Stimulated activated CD4-positive, alpha-beta T cell treated with anti-CD3 and anti-CD28 coated beads, Interleukin-15, amount 100 ng/mL, for 1 hour (primary cell): ENCODE measurements around the gene CYP4F22.
"Not testable (repeated sequence)": the region's sequence is repeated elsewhere in the genome, so short reads cannot be mapped to it uniquely, and the experiment has no call there.

Source experiments
- DNase-seq, 2 donors: peaks; one replicate each; pipeline ENCODE4 v3.0.0-alpha.2; 2020; ENCODE audit warnings: low read depth in 1 of 2, low spot score in 1 of 2

Gene CYP4F22

DNA sequence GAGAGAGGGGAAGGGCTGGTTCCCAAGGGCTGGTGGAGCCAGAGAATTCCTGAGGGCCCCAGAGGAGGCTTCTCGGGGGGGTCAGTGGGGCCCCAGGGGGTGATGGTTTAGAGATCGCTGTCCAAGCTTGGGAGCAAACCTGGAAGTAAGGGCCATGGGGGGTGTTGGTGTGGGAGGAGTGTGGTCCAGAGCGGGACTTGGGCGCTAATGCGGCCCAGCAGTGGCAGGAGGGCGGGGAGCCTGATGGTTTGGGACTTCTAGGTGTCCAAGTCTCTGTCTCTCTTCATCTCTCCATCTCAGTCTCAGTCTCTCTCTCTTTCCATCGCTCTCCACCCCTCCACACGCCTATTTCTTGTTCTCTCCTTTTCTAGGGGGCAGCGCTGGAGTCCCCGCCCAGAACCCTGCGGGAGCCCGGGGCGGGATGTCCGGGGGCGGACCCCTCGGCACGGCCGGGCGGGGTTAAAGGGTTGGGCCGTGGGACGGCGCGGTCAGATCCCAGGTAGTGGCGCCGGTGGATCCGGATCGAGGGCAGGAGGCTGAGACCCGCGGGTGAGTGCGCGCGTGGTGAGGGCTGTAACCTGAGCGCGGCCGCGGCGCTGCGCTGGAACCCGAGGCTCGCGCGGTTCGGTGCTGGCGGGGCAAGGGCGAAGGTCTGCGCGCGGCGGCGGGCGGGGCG, at the start of gene CYP4F22:
Gene CYP4F22 (plus strand): TSS at position 491 of the 676 bp plus-strand sequence. CDS start 16,812 bp downstream, outside the sequence.
- no peak for DNase-seq

DNA sequence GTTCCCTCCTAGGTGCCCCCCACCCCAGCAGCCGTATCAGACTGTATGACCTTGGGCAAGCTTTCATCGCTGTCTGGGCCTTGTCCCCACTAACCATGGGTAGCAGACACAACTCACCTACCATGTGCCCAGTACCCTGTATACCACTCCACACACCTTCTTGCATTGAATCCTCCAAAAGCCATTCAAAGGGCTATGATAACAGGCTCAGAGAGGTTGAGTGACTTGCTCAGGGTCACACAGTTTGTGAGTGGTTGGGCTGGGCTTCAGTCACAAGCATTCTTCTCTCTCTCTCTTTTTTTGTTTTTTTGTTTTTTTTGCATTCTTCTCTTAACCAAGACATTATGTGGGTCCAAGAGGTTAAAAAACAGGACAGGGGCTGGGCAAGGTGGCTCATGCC, 46.6 kb upstream of the CYP4F22 start:
- DNase-seq = no peak

DNA sequence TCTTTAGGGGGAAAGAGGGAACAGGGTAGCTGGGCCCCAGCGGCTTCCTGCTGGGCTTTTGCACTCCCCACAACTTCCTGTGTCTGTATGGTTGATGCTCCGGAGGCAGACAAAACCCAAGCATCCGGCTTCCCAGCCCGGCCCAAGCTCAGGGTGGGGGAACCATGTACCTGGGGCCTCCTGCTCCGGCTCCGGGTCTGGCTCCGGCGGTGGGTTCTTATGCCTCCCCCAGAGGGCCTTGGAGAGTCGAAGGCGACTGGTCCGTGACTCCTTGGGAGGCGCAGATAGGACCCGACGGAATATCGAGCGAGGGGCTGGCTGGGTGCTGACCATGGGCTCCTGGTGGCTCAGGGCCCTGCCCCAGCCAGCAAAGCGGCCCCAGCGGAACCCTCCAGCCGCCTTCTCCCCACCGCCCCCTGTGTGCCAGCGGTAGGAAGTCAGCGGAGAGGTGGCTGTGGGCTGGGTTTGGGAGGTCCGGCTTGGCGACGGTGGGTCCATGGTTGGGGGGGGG, 44.4 kb upstream of the CYP4F22 start:
- DNase-seq = peak; percentile 52 to 65

DNA sequence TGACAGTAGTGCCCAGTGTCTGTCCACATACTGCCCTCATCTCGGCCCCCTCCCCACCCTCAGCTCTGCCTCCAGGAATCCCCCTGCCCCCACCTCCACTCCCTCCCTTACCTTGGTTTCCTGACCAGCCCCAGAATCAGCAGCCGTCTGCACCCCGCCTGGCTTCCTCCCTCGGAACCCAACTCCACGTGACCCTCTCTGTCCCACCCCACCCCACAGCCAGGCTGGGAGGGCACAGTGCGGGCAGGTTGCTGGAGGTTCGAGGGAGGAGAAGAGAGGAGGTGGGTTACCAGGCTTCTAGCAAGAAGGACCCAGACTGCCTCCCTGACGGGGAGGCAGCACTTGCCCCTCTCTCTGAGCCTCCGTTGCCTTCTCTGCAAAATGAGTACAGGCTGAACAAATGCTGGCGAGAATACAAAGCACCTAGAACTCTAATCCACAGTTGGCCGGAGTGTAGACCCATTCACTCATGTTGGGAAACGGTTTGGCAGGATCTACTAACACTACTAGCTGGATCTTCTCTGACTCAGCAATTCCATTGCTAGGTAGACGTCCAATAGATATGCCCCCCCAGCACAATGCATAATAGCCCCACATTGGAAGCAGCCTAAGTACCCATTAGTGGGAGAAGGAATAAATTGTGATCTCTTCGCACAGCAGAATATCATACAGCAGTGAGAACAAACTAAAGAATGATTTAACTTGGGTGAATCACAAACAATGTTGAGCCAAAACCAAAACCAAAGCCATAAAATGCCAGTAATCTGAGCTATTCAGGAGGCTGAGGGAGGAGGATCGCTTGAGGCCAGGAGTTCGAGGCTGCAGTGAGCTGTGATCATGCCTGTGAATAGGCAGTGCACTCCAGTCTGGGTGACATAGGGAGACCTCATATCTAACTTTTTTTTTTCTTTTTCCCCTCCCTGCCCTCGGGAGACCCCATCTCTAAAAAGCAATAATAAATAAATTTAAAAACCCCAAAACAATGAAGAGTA, 43.6 kb upstream of the CYP4F22 start, which contains the start of gene RASAL3:
Gene RASAL3 (minus strand): TSS at position 151 of the 992 bp plus-strand sequence. CDS start 186 bp downstream, outside the sequence.
- DNase-seq = peak; percentile 41 to 54

DNA sequence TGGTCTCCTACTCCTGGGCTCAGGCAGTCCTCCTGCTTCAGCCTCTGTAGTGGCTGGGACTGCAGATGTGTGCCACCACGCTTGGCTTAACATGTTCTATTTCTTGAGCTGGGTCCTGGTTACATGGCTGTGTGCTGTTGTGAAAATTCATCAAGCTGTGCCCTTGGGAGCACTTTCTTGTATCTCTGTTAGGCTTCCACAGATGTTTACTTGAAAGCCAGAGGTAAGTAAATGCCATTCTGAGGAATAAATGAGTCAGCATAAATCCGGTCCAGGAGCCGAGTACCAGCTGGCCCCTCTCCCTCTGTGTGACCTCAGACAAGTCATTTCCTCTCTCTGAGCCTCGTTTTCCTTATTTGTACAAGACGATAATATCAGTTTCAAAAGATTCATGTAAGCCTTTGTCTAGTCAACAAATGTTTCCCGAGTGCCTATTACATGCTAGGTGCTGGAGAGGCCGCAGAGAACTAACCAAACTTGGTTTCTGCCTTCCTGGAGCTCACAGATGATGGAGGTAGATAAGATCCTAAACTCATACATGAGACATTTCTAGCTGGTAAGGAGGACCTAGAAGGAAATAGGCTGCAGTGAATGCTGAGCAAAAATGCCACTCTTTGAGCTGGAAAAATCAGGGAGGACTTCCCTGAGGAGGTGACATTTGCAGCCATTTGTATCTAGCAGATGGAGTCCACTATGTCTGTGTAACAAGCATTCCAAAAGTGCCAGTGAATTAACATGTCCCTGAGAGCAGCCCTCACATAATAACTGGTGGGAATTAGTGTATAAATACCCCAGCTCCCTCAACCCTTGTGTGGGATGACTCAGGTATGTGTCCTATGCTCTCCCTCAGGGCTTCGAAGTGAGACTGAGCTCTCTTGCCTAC, 41.2 kb upstream of the CYP4F22 start:
- DNase-seq = peak; percentile 21 to 35

DNA sequence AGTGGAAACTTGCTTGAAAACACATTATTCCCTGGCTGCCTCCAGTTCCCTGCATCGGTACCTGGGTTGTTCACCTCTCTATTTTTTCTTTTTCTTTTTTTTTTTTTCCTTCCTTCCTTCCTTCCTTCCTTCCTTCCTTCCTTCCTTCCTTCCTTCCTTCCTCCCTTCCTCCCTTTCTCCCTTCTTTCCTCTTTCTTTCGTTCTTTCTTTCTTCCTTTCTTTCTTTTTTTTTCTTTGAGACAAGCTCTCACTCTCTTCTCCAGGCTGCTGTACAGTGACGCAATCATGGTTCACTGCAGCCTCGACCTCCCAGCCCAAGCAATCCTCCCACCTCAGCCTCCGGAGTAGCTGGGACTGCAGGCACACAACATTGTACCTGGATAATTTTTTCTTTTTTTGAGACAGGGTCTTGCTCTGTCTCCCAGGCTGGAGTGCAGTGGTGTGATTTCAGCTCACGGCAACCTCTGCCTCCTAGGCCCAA, 40.6 kb upstream of the CYP4F22 start:
- DNase-seq = no peak

DNA sequence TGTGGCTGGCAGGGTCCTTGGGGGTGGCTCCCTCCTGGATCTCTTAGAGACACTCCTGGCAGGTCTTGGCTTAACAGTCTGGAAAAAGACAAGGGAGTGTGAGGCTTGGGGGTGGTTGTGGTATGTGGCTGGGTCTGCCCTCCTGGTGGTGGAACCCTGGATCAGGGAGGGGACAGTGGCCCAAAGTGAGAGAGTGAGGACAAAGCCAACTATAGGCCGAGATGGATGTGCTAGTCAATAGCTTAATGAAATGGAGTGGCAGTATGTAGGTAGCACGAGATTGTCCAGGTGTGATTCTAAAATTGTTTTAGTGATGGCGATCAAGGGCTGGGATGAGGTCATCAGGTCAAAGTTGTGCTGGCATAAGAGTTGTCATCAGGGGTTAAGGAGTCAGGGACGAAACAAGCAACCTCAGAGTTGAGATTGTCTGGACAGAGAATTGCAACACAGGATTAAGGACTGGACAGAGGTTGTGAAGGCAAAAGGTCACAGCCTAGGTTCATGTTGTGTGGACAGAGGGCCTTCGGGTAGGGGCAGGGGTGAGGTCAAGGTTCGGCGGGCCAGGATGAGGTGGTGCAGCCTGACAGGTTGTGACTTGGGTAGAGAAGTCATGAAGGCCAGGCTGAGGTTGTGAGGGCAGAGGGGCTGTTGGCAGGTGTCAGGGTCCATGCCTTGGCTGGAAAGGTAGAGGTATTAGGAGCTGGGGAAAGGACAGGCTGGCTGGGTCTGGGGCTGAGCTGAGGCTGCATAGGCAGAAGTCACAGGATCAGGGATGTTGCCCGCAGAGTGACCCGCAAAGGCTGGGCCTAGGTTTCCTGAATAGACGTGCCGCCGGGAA, 39.4 kb upstream of the CYP4F22 start:
- DNase-seq = no peak

DNA sequence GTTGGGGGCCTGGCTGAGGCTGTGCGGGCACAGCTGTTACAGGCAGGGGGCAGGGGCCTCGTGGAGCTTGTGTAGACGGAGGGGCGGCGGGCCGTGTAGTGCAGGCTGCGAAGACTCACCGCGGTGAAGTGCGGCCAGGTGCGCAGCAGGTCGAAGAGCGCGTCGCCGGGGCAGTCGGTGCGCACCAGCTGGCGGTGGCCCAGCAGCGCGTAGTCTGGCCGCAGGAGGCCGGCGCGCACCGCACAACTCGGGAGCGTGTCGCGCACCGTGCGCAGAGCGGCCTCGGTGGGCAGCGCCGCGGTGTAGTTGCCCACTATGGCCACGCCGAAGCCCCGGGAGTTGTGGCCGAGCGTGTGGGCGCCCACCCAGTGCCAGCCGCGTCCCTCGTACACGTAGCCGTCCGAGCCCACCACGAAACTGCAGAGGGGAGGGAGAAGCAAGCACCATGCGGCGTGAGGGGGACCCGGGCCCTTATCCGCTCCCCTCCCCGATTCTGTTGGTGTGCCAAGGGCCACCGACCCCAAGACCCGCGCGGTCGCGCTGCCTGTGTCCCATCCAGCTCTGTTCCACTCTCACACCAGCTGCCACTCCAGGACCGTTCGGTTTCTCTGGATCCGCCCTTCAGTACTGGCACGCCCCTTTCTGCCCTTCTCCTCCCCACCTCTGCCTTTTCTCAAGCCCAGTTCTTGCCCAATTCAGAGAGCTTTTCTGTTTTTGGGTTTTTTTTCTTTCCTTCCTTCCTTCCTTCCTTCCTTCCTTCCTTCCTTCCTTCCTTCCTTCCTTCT, 38.6 kb upstream of the CYP4F22 start:
- DNase-seq = no peak

DNA sequence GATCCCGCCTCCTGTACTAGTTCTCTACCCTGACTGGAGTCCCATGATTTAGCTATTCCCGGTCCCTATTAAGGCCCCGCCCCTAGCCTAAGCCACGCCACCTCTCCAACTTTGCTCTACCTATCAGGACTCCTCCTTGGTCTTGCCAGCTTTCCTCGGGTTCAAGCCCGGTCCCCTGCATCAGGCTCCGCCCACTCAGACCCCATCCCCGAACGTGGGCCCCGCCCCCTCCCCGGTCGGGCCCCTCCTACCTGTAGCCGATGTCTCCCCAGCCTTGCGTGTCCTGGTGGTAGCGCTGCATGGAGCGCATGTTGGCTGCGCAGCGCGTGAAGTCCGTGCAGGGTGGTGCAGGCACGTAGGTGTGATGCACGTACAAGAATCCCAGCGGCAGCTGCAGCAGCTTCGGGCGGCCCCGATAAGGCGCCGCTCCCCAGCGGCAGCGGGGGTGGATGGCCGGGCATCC, 36.7 kb upstream of the CYP4F22 start:
- DNase-seq = no peak

DNA sequence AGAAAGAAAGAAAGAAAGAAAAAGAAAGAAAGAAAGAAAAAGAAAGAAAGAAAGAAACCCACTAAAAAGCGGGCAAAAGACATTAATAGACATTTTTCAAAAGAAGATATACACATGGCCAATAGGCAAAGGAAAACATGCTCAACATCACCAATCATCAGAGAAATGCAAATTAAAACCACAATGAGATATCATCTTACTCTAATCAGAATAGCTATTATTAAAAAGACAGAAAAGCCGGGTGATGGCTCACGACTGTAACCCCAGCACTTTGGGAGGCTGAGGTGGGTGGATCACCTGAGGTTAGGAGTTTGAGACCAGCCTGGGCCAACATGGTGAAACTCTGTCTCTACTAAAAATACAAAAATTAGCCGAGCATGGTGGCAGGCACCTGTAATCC, 34.5 kb upstream of the CYP4F22 start:
- not testable (repeated sequence) for DNase-seq

DNA sequence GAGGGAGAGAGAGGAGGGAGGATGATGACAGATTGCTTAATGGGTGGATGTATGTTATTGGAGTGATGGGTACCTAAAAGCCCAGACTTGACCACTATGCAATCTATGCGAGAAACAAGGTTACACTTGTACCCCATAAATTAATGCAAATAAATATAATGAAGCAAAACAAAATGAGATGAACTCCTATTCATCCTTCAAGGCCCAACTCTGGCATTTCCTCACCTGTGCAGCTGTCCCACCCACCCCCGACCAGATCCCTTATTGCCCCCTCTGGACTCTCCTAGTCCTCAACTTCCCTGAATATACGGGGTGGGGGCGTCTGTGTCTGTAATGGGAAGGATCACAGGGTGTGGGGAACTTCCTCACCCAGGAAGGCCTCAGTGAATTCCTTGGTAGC, 33.2 kb upstream of the CYP4F22 start:
- no peak for DNase-seq

DNA sequence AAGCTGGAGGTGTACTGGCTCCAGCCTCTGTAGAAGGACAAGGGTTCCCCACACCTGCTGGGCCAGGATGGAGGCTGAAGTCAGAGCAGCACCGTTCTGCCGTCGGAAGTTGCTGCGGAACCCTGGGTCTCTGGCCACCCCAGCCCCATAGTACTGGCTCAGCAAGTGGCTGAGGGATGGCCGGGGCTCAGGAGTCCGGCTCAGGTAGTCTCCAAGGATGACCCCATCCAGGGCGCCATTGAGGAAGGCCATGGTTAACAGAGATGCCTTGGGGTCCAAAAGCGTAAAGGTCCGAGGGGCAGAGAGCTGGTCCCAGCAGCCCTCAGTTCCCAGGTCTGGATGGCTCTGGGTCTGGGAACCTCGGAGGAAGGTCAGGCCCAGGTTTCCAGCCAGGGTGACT, 32.7 kb upstream of the CYP4F22 start:
- no peak for DNase-seq

DNA sequence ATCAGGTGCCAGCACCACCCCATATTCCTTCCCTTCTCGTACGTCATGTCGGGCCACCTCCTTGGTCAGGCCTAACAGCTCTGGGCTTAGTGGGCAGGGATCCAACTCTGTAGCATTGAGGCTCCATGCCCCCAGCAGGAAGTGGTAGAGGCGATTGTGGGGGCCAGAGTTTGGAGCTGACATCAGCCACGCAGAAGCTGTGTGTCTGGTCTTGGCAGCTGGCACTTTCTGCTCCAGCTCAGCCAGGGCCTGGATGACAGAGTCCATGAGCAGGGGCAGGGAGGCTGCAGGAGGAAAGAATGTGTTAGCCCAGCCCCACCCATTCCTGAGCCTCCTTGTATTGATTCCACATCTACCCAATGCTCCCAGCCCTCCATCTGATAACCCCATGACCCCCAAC, 32.0 kb upstream of the CYP4F22 start:
- no peak for DNase-seq

DNA sequence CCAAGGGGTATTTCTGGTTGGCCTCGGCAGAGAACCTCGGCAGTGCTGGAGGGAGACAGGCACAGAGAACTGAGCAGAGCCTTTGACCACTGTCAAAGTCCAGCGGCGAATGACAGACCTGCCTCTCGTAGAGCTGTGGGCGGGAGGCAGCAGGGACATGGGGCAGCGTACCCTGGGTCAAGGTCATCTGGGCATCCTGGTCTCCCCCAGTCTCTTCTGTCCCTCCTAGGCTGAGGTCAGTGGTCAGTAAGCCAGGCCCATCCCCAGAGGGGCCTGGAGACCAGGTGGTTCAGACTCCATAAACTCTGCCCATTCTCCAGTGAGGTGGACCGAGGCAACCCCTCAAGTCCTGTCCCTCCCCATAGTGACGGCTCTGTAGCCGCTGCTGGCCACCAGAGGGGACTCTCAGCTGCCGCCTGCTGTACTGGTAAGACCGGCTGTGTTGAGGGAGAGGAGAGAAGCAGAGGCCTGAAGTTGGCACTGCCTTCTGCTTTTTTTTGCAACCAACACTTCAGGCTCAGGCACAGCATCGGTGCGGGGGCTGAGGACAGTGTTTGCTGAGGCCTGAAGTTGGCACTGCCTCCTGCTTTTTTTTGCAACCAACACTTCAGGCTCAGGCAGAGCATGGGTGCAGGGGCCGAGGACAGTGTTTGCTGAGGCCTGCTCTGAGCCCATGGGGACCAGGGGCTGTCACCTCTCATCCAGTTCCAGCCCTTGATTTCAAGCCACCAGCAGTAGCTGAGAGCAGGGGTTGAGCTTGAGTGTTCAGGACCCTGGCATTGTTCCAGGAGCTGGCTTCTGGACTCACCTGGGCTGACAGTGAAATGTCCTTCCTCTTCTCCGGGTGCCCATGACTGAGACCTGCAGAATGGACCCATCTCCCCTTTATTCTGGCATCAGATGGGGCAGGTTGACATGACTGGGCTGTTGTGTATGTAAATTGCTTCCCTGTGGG, 28.7 kb upstream of the CYP4F22 start, which contains the start of gene PGLYRP2:
Gene PGLYRP2 (minus strand): TSS at position 111 of the 955 bp plus-strand sequence. CDS start 130 bp downstream, outside the sequence.
- DNase-seq = no peak

DNA sequence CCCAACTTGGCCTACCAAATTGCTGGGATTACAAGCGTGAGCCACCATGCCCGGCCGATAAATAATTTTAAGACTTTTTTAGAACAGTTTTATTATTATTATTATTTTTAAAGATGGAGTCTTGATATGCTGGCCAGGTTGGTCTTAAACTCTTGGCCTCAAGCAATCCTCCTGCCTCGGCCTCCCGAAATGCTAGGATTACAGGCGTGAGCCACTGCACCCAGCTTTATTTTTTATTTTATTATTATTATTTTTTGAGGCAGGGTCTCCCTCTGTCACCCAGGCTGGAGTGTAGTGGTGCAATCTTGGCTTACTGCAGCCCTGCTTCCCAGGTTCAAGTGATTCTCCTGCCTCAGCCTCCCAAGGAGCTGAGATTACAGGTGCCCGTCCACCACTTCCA, 27.3 kb upstream of the CYP4F22 start:
- DNase-seq = not testable (repeated sequence)

DNA sequence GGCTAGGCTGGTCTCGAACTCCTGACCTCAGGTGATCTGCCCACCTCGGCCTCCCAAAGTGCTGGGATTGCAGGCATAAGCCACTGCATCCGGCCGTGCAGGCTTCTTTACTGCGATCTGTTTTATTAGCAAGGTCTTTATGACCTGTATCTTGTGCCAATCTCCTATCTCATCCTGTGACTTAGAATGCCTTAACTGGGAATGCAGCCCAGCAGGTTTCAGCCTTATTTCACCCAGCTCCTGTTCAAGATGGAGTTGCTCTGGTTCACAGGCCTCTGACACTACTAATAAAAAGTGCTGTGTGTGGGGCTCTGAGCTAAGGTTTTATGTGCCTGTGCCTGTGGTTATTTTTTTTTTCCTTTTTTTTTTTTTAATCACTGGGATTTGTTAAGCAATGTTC, 22.6 kb upstream of the CYP4F22 start:
- not testable (repeated sequence) for DNase-seq

DNA sequence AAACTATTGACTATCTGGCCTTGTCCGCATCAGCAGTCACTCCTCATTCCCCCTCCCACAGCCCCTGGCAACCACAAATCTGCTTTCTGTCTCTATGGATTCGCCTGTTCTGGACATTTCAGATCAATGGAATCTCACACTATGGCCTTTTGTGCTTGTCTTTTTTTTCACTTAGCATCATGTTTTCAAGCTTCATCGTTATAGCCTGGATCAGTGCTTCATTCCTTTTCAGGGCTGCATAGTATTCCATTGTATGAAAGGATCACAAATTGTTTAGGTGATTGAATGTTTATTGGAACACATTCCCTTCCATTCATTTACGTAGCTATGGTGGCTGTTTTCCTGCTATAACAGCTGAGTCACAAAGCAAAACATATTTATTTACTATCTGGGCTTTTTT, 21.3 kb upstream of the CYP4F22 start:
- no peak for DNase-seq
